ENCODE measurements around the gene ANXA1. TPM values are rescaled to one million over a fixed set of nuclear protein-coding genes. Genes with fewer than 3 reads are reported as not detected.

The ANXA1 gene
- total RNA-seq, 1 experiment from 2014 or later = 486 TPM

GRCh38 chr9:73172901-73173215, 21.2 kb downstream of the ANXA1 start (continued):
- TF ChIP-seq RAD21 (IDR thresholded peaks at IDR 0.05; ENCODE audit: low read depth) = no peak
- TF ChIP-seq TCF7L2 (IDR thresholded peaks at IDR 0.05; ENCODE audit: borderline replicate concordance, extremely low read depth, insufficient read depth, insufficient read length) = no peak

DNA sequence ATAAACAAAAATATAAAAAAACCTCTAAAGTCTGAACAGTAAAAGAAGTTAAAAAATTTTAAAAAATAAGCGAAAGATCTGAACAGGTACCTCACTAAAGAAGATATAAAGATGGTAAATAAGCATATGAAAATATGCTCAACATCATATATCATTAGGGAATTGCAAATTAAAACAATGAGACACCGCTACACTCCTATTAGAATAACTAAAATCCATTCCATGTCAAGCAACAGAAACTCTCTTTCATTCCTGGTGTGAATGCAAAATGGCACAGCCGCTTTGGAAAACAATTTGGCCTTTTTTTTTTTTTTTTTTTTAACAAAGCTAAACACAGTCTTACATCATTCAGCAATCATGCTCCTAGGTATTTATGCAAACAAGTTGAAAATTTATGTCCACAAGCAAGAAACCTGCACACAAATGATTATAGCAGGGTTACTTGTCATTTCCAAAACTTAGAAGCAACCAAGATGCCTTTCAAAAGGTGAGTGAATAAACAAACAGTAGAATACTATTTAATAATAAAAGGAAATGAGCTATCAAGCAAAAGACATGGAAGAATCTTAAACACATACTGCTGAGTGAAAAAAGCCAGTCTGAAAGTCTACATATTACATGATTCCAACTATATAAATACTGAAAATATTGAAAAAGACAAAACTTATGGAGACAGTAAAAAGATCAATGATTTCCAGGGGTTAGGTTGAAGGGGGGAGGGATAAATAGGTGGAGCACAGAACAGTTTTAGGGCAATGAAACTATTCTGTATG, 22.1 kb downstream of the ANXA1 start:
- Histone ChIP-seq H2AFZ (ENCODE audit: low read depth, low read length, poor library complexity, severe bottlenecking) (no peak overlapping the region), H3K9me2 (ENCODE audit: insufficient read depth) (no peaks in the 10 kb centered on the region), H3K9me3 (ENCODE audit: control insufficient read depth in 1 of 2, insufficient read depth in 1 of 2, low read depth in 1 of 2, low read length in 2 of 2) (no peaks in the 10 kb centered on the region), H3K9ac (ENCODE audit: low read length) (no peak overlapping the region), H3K27me3 (ENCODE audit: insufficient read depth, low read length) (no peaks in the 10 kb centered on the region), H3K4me2 (ENCODE audit: low read length) (no peak overlapping the region), H3K27ac (ENCODE audit: low read depth, low read length) (no peak overlapping the region), H4K20me1 (ENCODE audit: insufficient read depth) (no peaks in the 10 kb centered on the region), H3K36me3 (ENCODE audit: control insufficient read depth in 1 of 2, insufficient read depth in 2 of 2, low read length in 2 of 2) (peaks cover 0 to 17% of the 10 kb centered on the region in 2 experiments; a peak in 2 of 4 replicates), H3K4me1 (ENCODE audit: control insufficient read depth in 1 of 2, insufficient read depth in 2 of 2, low read length in 2 of 2) (peaks cover 25 to 37% of the 10 kb centered on the region in 2 experiments), H3K4me3 (replicated peaks in 1 of 2; ENCODE audit: low read depth in 1 of 2, low read length in 2 of 2) (no peak overlapping the region), H3K79me2 (ENCODE audit: insufficient read depth, low read length) (no peaks in the 10 kb centered on the region)
- POLR2A ChIA-PET = interaction anchor here (0.6 to 2.3 kb wide), 3 partner anchors 11 to 22 kb away, joined by 3 to 8 read pairs (median 3); partner anchors contain the start of gene ANXA1
- BruUV-seq (replicated peaks) = no TSS peak
- DNase-seq (ENCODE audit: low read depth, low spot score) (no peak), ATAC-seq (no peak)
- RAD21 ChIA-PET (ENCODE audit: low non-redundant PET in 1 of 2, low total read pairs in 2 of 2, uncharacterized antibody in 2 of 2, unreplicated experiment in 2 of 2) = no interaction called here
- CTCF ChIA-PET = interaction anchor here (2.1 kb wide), 1 partner anchor 316 kb away, joined by 5 read pairs; no protein-coding TSS in a partner anchor
- TF ChIP-seq ATF3 (IDR thresholded peaks at IDR 0.05) (no peak), CEBPB (IDR thresholded peaks at IDR 0.05; ENCODE audit: low read depth) (no peak), JUND (IDR thresholded peaks at IDR 0.05) (no peak), SRF (IDR thresholded peaks at IDR 0.05; ENCODE audit: low read depth) (no peak), FOSL1 (IDR thresholded peaks at IDR 0.05; ENCODE audit: low read depth) (no peak), ELF1 (IDR thresholded peaks at IDR 0.05; ENCODE audit: borderline replicate concordance, low read depth) (no peak)
- TF ChIP-seq, protein P1, sequence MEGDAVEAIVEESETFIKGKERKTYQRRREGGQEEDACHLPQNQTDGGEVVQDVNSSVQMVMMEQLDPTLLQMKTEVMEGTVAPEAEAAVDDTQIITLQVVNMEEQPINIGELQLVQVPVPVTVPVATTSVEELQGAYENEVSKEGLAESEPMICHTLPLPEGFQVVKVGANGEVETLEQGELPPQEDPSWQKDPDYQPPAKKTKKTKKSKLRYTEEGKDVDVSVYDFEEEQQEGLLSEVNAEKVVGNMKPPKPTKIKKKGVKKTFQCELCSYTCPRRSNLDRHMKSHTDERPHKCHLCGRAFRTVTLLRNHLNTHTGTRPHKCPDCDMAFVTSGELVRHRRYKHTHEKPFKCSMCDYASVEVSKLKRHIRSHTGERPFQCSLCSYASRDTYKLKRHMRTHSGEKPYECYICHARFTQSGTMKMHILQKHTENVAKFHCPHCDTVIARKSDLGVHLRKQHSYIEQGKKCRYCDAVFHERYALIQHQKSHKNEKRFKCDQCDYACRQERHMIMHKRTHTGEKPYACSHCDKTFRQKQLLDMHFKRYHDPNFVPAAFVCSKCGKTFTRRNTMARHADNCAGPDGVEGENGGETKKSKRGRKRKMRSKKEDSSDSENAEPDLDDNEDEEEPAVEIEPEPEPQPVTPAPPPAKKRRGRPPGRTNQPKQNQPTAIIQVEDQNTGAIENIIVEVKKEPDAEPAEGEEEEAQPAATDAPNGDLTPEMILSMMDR (IDR thresholded peaks at IDR 0.05 in 2 of 3, conservative IDR thresholded peaks at IDR 0.05 in 1 of 3; ENCODE audit: borderline replicate concordance in 1 of 3, insufficient read depth in 1 of 3, low read depth in 2 of 3, low read length in 2 of 3) = no peak
- intact Hi-C loops (cut with micrococcal nuclease) = no loop called here
